NCI-H146 treated with DMSO at 0.1 percent for 48 hours (cell line): ENCODE data around the gene SLC8A3.

ENCODE experiments used
- DNase-seq: peaks from one replicate; lab custom pipeline; 2025; ENCODE audit not compliant: unreplicated experiment; lab: John Stamatoyannopoulos, UW

The SLC8A3 gene

DNA sequence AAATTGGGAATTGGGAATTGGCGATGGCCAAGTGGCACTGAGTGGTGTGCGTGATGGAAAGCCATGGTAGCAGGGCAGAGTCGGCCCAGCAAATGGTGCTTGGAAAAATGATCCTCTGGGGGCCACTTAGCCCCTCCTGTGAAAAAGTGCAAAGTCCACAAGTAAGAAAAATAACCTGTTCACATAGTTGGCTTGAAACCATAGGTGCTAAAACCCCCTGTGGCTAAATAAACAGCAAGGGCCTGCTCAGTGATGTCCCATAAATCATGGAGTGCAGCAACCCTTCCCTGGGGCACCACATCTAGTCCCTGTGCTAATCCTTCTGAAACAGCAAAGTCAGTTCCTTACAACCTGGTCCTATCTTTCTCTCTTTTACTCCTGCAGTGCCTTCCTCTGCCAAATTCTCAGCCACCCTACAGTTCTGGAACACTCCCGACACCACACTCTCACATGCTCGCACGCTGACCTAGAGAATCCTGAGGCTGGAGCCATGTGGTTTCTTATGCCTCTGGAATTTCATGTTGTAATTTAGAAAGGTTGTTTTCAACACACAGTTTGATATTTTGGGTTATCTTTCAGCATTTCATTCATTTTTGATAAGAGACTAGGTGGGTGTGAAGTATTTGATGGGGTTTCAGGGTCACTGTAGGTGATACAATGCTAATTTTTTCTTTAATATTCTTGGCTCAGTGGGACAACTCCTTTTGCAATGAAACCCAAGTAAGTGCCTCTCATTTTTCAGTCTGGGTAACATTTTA lies 186.0 kb downstream of the SLC8A3 start:
- peak; percentile 84 for DNase-seq

DNA sequence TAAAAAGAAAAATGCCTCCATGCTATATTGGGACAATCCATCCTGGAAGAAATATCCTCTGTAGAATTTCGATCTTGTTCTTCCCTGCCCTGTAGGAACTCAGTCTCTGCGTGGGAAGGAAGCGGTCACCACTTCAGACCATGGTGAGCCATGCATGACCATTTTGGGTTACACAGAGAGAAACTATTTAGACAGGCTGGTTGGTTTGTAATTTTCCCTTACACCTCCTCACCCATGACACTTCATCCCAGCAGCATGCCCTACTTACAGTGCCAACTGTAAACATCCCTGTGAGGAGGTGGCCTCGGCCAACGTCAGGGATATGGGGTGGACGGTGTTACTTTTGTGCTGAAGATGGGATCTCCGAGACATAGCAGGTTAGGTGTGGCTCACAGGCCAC lies 188.2 kb downstream of the SLC8A3 start:
- no peak for DNase-seq

DNA sequence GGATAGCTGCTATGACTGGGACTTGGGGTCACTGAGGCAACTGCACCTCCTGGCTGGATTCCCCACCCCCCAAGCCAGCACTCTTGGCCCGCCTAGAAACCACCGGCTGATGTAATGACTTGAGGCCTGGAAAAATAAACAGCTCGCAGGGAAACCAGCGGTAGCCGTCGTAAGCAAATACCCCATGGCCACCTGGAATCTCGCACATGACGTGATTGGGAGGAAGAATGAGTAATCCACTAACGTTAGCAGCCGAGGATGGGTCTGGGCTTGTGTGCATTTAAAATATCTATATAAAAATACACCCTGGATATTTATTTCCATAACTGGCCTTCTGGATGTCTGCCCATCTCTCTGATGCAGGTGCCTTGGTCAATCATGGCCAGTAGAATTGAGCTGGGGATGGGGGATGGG lies 189.5 kb downstream of the SLC8A3 start:
- peak; percentile 80 for DNase-seq

DNA sequence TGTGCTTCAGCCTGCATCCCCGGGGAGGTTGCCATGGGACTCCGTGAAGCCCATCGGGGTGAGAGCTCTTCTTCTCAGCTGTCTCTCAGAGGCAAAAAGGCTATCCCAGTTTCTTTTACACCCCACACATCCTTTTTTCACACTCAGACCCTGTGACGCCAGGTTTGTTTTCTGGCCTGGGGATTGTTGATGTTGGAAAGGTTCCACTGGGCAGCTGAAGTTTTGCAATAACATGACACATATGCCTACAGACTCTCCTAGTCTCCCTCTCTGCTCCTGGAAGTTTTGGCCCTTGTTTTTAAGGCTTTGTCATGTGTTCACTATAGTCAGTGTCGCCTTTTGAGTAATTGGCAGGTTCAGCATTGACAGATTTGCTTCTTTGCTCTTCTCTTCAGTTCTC lies 190.9 kb downstream of the SLC8A3 start:
- no peak for DNase-seq

DNA sequence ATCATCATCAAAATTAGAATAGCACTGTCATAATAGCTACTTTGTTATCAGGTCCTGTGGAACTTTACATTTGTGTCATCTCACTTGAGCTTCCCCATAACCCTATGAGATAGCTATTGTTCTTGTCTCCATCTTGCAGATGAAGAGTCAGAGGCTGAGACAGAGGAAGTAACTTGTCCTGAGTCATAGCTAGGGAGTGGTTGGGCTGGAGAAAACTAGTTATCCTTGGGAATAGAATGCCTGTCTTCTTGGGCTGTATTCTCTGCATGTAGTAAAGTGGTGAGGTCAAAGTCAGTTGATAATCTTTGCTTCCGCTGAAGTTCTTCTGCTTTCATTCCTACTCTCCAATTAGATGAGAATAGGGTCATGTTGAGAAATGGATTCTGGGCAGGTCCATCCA lies 192.5 kb downstream of the SLC8A3 start:
- DNase-seq = no peak
